Eye (tissue), 1 donor: ENCODE data around the gene NANOGP8.

Experiments used
- DNase-seq: peaks from one replicate; pipeline ENCODE4 v3.0.0-alpha.2; 2015

The NANOGP8 gene

GRCh38 chr15:35055416-35056105 is 29.5 kb downstream of the NANOGP8 start:
- no peak for DNase-seq

GRCh38 chr15:35054380-35054779 is 30.7 kb downstream of the NANOGP8 start:
- DNase-seq = no peak

DNA sequence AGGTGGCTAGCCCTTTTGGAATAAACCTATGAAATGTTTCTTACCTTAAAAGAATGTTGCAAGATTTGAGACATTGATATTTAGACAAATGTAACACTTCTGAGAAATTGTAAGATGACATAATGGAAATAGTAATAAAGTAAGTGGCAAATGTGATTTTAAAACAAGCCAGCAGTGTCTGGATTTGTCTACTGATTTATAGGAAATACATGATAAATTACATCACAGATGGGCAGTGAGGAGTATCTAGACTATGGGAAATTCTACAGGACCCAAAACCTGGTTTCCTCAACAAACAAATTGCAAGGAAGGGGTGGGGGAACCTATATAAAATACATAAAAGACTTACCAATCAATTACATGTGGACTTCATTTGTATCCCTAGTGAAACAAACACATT is 37.1 kb downstream of the NANOGP8 start:
- DNase-seq = no peak

DNA sequence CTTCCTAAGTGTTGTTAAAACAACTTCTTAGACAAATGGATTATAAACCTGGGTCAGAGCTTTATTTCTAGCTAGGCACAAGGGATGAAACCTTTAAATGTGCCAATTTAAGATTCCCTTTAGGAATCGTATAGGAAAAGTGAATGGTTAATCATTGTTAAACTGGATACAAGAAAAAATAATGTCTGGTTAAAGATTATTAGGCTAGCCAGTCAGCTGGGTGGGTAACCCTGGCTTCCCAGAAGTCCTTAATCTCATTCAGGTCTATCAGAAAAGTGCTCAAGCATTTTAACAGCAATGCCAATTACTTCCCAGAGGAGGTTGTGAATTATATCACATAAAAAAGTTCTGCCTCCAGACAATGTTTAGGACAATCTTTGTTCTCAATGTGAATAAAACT is 37.6 kb downstream of the NANOGP8 start:
- no peak for DNase-seq

DNA sequence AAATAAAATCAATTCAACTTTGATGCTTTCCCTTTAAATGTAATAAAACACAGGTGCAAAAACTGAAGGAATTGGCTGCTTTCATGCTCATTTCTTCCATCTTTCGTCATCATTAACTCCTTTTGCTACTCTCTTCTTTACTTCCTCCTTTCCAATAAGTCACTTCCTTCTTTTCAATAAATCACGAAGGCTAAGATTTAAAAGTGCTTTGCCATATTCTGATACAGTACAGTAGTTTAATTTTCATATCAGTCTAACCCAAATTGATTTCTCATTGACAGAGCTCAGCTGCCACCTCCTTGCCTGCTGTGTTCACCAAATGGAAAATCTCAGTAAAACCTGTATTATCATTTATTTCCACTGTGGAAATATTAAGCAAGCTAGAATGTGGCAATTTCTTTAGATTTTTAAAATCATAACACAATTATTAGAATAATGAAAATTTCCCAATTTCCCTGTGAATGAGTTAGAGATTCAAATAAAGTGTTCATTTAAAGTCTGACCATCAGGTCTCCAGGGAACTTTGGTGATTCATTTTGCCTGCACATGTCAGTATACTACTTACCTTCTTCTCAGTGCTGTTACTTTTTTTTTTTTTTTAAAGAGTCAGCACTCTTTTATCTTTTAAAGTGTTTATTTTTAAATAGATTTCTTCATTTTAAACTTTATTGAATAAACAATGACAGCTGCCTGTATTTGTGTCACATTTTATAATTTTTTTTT is 41.6 kb downstream of the NANOGP8 start:
- DNase-seq = no peak

DNA sequence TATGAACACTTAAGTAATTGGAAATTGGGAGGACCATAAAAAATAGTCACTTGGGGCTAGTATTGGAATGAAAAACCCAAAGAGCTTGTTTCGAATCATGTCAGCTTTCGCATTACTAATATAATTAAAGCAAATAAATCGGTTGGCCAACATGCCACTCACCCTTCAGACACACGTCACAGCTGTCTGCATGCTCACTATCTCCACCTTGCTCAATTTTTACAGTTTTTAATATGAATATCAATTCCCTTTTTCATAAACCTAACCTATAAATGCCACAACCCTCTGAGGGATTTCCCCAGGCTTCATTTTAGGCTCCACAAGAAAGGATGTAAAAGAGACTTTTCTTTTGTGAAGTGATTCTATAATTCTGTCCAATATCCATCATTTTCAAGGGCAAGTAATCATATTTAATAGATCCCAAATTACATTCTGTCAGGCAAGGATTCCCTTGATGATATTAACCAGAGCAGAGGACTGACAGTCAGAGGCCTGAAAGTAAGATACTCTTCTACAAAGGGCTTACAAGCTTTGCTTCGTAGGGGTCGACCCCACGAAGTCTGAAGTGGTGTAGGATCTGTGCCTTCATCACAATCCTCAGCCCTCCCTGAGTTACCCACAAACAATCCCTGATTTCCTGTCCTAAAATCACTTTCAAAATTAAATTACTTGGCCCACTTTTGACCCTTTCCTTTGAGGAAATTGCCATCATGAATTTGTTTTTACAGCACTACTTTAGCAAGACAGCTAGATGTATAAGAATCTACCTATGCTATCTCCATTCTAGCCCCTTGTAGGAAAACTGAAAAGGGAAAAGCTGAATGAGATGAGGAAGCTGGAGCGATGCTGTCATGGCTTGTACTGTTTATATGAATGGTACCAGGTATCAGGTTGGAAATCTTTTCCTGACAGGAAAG is 44.5 kb downstream of the NANOGP8 start:
- DNase-seq = no peak

- no peak for DNase-seq
Measured at GRCh38 chr15:35038626-35039451, 46.3 kb downstream of the NANOGP8 start.
